SK-N-SH (cell line): ENCODE data around the gene CDHR4. TPM values are rescaled to one million over a fixed set of nuclear protein-coding genes. Genes with fewer than 3 reads are reported as not detected.

Source experiments
- CTCF ChIA-PET: fragments of 300-600, 350-600 bp; formaldehyde crosslinking; extraction: SDS; loops from one replicate; lab custom pipeline; 2021; lab: Yijun Ruan, JAX
- POLR2A ChIA-PET: fragments of 350-600 bp; sonication (Branson Sonifier 250); formaldehyde crosslinking; extraction: SDS; loops from one replicate; lab custom pipeline; 2020; ENCODE audit warnings: antibody characterized with exemption, inconsistent platforms; lab: Yijun Ruan, JAX
- DNase-seq: peaks from one replicate; pipeline ENCODE4 v3.0.0; 2012
- H2AFZ ChIP-seq: fragments of 200-600 bp; sonication (generic); 2 replicates; pipeline ENCODE4 v1.8.1; 2016; ENCODE audit warnings: antibody characterized with exemption, mild to moderate bottlenecking, low read depth
- H3F3A ChIP-seq: fragments of 200-600 bp; sonication (generic); replicated peaks from 2 replicates; pipeline ENCODE3; 2016; ENCODE audit warnings: antibody characterized with exemption, mild to moderate bottlenecking; ENCODE audit not compliant: insufficient read depth
- H3K27ac ChIP-seq, 2 experiments: fragments of 200-500 bp in 1 of 2; fragments of 200-600 bp in 1 of 2; sonication (Bioruptor generic) in 1 of 2; sonication (generic), shearing (Covaris generic) in 1 of 2; 2 replicates each; pipeline versions ENCODE4 v1.5.1 to v1.6.1; 2014 to 2016; ENCODE audit warnings: low read depth in 2 of 2, inconsistent platforms in 1 of 2, low read length in 1 of 2, mild to moderate bottlenecking in 1 of 2, mixed read lengths in 1 of 2
- H3K27me3 ChIP-seq: fragments of 200-600 bp; sonication (generic), shearing (Covaris generic); 2 replicates; pipeline ENCODE4 v1.6.1; 2016; ENCODE audit warnings: mixed run types; ENCODE audit not compliant: insufficient read depth
- H3K36me3 ChIP-seq, 2 experiments: fragments of 200-500 bp in 1 of 2; fragments of 200-600 bp in 1 of 2; sonication (Bioruptor generic) in 1 of 2; sonication (generic) in 1 of 2; replicated peaks in 1 of 2; 2 replicates each; pipeline versions ENCODE3 to v1.5.1; 2014 to 2016; ENCODE audit warnings: low read length in 1 of 2, mild to moderate bottlenecking in 1 of 2; ENCODE audit not compliant: insufficient read depth in 2 of 2, control insufficient read depth in 1 of 2
- H3K4me1 ChIP-seq, 2 experiments: fragments of 200-500 bp in 1 of 2; fragments of 200-600 bp in 1 of 2; sonication (Bioruptor generic) in 1 of 2; sonication (generic), shearing (Covaris generic) in 1 of 2; 2 replicates each; pipeline versions ENCODE4 v1.5.1 to v1.6.1; 2014 to 2016; ENCODE audit warnings: low read depth in 1 of 2, low read length in 1 of 2, mixed run types in 1 of 2; ENCODE audit not compliant: insufficient read depth in 2 of 2, control insufficient read depth in 1 of 2
- H3K4me2 ChIP-seq: fragments of 200-600 bp; sonication (generic), shearing (Covaris generic); 2 replicates; pipeline ENCODE4 v1.6.1; 2017; ENCODE audit warnings: mixed run types
- H3K4me3 ChIP-seq, 2 experiments: fragments of 200-500 bp in 1 of 2; fragments of 200-600 bp in 1 of 2; sonication (Bioruptor generic) in 1 of 2; sonication (generic), shearing (Covaris generic) in 1 of 2; 2 replicates each; pipeline versions ENCODE4 v1.5.1 to v1.8.1; 2014 to 2016; ENCODE audit warnings: low read depth in 2 of 2, inconsistent platforms in 1 of 2, low read length in 1 of 2, mild to moderate bottlenecking in 1 of 2, mixed read lengths in 1 of 2, moderate library complexity in 1 of 2
- H3K79me2 ChIP-seq: fragments of 200-600 bp; sonication (generic); 2 replicates; pipeline ENCODE4 v1.8.1; 2017; ENCODE audit warnings: mild to moderate bottlenecking; ENCODE audit not compliant: insufficient read depth
- H3K9ac ChIP-seq: fragments of 200-600 bp; sonication (generic); 2 replicates; pipeline ENCODE4 v1.6.1; 2017; ENCODE audit warnings: mixed run types
- H3K9me2 ChIP-seq: fragments of 200-600 bp; sonication (generic); 2 replicates; pipeline ENCODE4 v1.6.1; 2017; ENCODE audit warnings: mixed run types
- H3K9me3 ChIP-seq: fragments of 200-600 bp; sonication (generic); 2 replicates; pipeline ENCODE4 v1.6.1; 2017; ENCODE audit warnings: mixed run types, mild to moderate bottlenecking, moderate library complexity
- H4K20me1 ChIP-seq: fragments of 200-600 bp; sonication (generic); 2 replicates; pipeline ENCODE4 v1.6.1; 2017; ENCODE audit warnings: mild to moderate bottlenecking, mixed run types; ENCODE audit not compliant: insufficient read depth
- ELF1 ChIP-seq: IDR thresholded peaks from 2 replicates; pipeline ENCODE4 v1.4.0; 2012
- GATA2 ChIP-seq: sonication (generic); formaldehyde crosslinking; IDR thresholded peaks from 2 replicates; pipeline ENCODE4 v1.5.0; 2020; ENCODE audit warnings: mild to moderate bottlenecking, missing genetic modification reagents
- JUND ChIP-seq: IDR thresholded peaks from 2 replicates; pipeline ENCODE4 v1.4.0; 2012
- MAX ChIP-seq: IDR thresholded peaks from 2 replicates; pipeline ENCODE4 v1.4.0; 2012; ENCODE audit warnings: low read depth
- MEF2A ChIP-seq: IDR thresholded peaks from 2 replicates; pipeline ENCODE4 v1.4.0; 2012; ENCODE audit warnings: low read depth, borderline replicate concordance
- MXI1 ChIP-seq: IDR thresholded peaks from 2 replicates; pipeline ENCODE4 v1.6.1; 2012; ENCODE audit warnings: mild to moderate bottlenecking, low read depth, low read length, improper control_type of control experiment
- NFIC ChIP-seq: IDR thresholded peaks from 2 replicates; pipeline ENCODE4 v1.4.0; 2012; ENCODE audit warnings: borderline replicate concordance
- NRF1 ChIP-seq: IDR thresholded peaks from 2 replicates; pipeline ENCODE4 v1.6.1; 2012; ENCODE audit warnings: low read depth, mild to moderate bottlenecking, low read length
- PBX3 ChIP-seq: IDR thresholded peaks from 2 replicates; pipeline ENCODE4; 2012
- POLR2AphosphoS5 ChIP-seq: IDR thresholded peaks from 2 replicates; pipeline ENCODE4 v1.6.1; 2012; ENCODE audit warnings: low read depth, low read length
- RAD21 ChIP-seq: IDR thresholded peaks from 2 replicates; pipeline ENCODE4 v1.6.1; 2012; ENCODE audit warnings: mild to moderate bottlenecking, low read length
- RCOR1 ChIP-seq: fragments of 150-350 bp; IDR thresholded peaks from 2 replicates; pipeline ENCODE4 v1.6.1; 2017; ENCODE audit warnings: antibody characterized with exemption, low read length
- SIN3A ChIP-seq: IDR thresholded peaks from 2 replicates; pipeline ENCODE4 v1.6.1; 2012; ENCODE audit warnings: low read depth, mild to moderate bottlenecking, low read length, moderate library complexity, borderline replicate concordance
- SMC3 ChIP-seq: IDR thresholded peaks from 2 replicates; pipeline ENCODE4 v1.6.1; 2012; ENCODE audit warnings: low read depth, low read length, improper control_type of control experiment
- TAF1 ChIP-seq: IDR thresholded peaks from 2 replicates; pipeline ENCODE4 v1.6.1; 2012; ENCODE audit warnings: low read depth, mild to moderate bottlenecking, low read length, moderate library complexity, borderline replicate concordance
- TEAD4 ChIP-seq: IDR thresholded peaks from 2 replicates; pipeline ENCODE4 v1.4.0; 2012; ENCODE audit warnings: mild to moderate bottlenecking, borderline replicate concordance; ENCODE audit not compliant: insufficient read depth
- USF1 ChIP-seq: IDR thresholded peaks from 2 replicates; pipeline ENCODE4 v1.4.0; 2012; ENCODE audit warnings: low read depth, borderline replicate concordance
- ZBTB33 ChIP-seq: IDR thresholded peaks from 2 replicates; pipeline ENCODE4 v1.4.0; 2012; ENCODE audit warnings: low read depth, borderline replicate concordance
- WGBS: methylation state at CpG from one replicate; pipeline ENCODE4 v1.1.6; 2017; ENCODE audit warnings: low lambda C conversion rate; 5-methylcytosine and 5-hydroxymethylcytosine counted together
- polyA plus RNA-seq, 3 experiments: library from polyadenylated mRNA; depleted of rRNA; stranded (reverse); fragments of >200 nt; gene quantifications; 2 replicates each; pipeline ENCODE4 v1.2.3, GENCODE V29; 2012
- TF ChIP-seq, protein P1 (sequence below): fragments of 150-350 bp; IDR thresholded peaks from 2 replicates; pipeline ENCODE4 v1.6.1; 2016; ENCODE audit warnings: mild to moderate bottlenecking, low read depth, low read length
- TF ChIP-seq, protein P2 (sequence below): fragments of 200-600 bp; sonication (generic); IDR thresholded peaks from 2 replicates; pipeline ENCODE4 v1.6.1; 2017; ENCODE audit warnings: antibody characterized with exemption, mild to moderate bottlenecking, moderate library complexity

Gene CDHR4
- polyA plus RNA-seq, 1 of the 3 experiments (the other 2 are of a cell fraction) = 0.07 TPM

DNA sequence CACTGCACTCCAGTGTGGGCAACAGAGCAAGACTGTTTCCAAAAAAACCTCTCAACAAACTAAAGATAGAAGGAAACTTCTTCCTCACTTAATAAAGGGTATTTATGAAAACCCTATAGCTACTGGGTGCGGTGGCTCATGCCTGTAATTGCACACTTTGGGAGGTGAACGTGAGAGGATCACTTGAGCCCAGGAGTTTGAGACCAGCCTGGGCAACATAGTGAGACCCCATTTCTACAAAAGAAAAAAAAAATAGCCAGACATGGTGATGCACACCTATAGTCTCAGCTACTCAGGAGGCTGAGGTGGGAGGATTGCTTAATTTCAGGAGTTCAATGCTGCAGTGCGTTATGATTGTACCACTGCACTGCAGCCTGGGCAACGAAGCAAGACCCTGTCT is 35.7 kb downstream of the CDHR4 start:
- no peak for TF ChIP-seq MAX
- TF ChIP-seq ZBTB33 = no peak
- TF ChIP-seq JUND = no peak
- no peak for TF ChIP-seq MXI1
- no peak for TF ChIP-seq MEF2A
- no peak for TF ChIP-seq SMC3
- TF ChIP-seq TEAD4 = no peak
- TF ChIP-seq, protein P1, sequence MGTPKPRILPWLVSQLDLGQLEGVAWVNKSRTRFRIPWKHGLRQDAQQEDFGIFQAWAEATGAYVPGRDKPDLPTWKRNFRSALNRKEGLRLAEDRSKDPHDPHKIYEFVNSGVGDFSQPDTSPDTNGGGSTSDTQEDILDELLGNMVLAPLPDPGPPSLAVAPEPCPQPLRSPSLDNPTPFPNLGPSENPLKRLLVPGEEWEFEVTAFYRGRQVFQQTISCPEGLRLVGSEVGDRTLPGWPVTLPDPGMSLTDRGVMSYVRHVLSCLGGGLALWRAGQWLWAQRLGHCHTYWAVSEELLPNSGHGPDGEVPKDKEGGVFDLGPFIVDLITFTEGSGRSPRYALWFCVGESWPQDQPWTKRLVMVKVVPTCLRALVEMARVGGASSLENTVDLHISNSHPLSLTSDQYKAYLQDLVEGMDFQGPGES = no peak
- TF ChIP-seq, protein P2, sequence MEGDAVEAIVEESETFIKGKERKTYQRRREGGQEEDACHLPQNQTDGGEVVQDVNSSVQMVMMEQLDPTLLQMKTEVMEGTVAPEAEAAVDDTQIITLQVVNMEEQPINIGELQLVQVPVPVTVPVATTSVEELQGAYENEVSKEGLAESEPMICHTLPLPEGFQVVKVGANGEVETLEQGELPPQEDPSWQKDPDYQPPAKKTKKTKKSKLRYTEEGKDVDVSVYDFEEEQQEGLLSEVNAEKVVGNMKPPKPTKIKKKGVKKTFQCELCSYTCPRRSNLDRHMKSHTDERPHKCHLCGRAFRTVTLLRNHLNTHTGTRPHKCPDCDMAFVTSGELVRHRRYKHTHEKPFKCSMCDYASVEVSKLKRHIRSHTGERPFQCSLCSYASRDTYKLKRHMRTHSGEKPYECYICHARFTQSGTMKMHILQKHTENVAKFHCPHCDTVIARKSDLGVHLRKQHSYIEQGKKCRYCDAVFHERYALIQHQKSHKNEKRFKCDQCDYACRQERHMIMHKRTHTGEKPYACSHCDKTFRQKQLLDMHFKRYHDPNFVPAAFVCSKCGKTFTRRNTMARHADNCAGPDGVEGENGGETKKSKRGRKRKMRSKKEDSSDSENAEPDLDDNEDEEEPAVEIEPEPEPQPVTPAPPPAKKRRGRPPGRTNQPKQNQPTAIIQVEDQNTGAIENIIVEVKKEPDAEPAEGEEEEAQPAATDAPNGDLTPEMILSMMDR = no peak
- TF ChIP-seq USF1 = no peak
- TF ChIP-seq GATA2 (CRISPR knock-in tag) = no peak
- TF ChIP-seq POLR2AphosphoS5 = no peak
- TF ChIP-seq RAD21 = no peak
- TF ChIP-seq RCOR1 = no peak
- no peak for TF ChIP-seq TAF1
- no peak for TF ChIP-seq ELF1
- TF ChIP-seq PBX3 = no peak
- TF ChIP-seq NRF1 = no peak
- no peak for TF ChIP-seq NFIC
- no peak for TF ChIP-seq SIN3A
- Histone ChIP-seq H3F3A (peaks cover 3% of the 10 kb centered on the region), H3K27me3 (no peaks in the 10 kb centered on the region), H3K27ac (no peak overlapping the region), H3K9me3 (no peaks in the 10 kb centered on the region), H4K20me1 (peaks cover 46% of the 10 kb centered on the region), H3K9ac (no peak overlapping the region), H3K79me2 (peaks cover 96% of the 10 kb centered on the region), H3K36me3 (peaks cover 0 to 8% of the 10 kb centered on the region in 2 experiments), H3K4me2 (no peak overlapping the region), H3K9me2 (no peaks in the 10 kb centered on the region), H3K4me3 (no peak overlapping the region), H3K4me1 (no peaks in the 10 kb centered on the region), H2AFZ (no peak overlapping the region)
- POLR2A ChIA-PET = no interaction called here
- CTCF ChIA-PET = no interaction called here
- no peak for DNase-seq
- WGBS = 95% methylated on average over 4 of the region's 4 CpGs
